HG02938 (cell line): Measurements from ENCODE around the gene ARHGEF33.
A peak's percentile ranks its signal among the peaks of the same experiment; 100 is the strongest.

Experiments
- ATAC-seq: cut with Tn5 transposase; IDR thresholded peaks from one replicate; pipeline ENCODE4 v1.9.1; 2021; ENCODE audit warnings: mild to moderate bottlenecking, moderate library complexity; ENCODE audit not compliant: unreplicated experiment

The ARHGEF33 gene

DNA sequence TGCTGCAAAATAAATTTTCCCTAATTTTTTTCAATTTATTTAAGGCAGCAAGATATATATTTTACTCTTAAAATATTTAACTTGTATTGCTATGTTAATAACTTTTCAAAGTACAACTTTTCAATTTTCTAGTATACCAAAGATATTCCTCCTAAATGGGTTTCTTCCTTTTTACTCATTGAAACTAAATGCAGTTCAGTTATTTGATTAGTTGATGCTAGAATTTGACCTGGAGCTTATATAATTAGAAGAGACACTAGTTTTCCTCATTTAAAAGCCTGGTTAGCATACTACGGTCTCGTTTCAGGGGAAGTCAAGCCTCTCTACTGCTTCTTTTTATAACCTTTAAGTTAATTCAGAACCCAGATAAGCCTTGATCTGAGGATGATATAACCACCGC is at the start of gene ARHGEF33:
TSS of gene ARHGEF33 (plus strand) at position 301 of the 400 bp plus-strand sequence. CDS start 29,573 bp downstream, outside the sequence.
- no peak for ATAC-seq

DNA sequence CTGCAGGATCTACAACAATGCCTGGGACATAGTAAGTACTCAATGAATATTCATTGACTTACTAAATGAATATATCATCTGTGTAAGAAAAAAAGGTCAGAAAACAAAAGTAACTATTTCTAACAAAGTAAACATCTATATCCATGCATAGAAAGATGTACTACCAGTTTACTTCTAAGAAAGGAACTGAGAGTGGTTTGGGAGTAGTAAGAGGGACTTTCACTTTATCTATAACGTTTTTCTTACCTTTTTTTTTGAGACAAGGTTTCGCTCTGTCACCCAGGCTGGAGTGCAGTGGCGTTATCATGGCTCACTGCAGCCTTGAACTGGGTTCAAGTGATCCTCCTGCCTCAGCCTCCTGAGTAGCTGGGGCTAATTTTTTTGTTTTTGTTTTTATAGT is 39.6 kb upstream of the ARHGEF33 start:
- ATAC-seq, result peak; percentile 84

DNA sequence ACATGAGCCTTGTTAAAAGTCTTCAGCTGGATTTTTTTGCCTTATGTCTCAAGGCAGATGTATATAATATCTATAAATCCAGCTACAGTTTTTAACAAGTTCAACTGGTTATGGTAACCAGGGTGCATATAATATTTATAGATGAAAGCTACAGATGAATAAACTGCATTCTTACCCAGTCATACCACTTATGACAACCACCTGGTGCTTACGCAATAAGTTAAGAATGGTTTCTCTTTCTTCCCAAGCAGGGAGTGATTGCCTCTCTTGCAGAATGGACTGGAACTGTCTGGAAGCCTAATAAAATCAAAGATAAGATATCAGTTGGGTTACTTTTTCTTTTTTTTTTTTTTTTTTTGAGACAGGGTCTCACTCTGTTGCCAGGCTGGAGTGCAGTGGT is 33.5 kb upstream of the ARHGEF33 start:
- ATAC-seq, result no peak

DNA sequence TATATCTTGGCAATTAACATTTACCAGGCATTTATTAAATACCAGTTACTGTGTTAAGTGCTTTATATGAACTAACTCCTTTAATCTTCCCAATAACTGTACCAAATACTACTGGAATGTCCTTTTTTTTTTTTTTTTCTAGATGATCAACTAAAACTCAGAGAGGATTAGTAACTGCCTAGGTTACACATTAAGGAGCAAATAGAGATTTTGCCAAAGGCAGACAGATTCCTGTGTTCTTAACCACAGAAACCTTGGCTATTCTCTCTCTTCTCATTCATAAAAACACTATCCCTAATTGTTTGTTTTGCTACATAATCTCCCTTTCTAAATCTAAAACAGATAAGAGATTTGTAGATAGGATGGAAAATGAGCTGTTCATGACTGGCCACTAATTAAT is 27.2 kb upstream of the ARHGEF33 start:
- no peak for ATAC-seq

DNA sequence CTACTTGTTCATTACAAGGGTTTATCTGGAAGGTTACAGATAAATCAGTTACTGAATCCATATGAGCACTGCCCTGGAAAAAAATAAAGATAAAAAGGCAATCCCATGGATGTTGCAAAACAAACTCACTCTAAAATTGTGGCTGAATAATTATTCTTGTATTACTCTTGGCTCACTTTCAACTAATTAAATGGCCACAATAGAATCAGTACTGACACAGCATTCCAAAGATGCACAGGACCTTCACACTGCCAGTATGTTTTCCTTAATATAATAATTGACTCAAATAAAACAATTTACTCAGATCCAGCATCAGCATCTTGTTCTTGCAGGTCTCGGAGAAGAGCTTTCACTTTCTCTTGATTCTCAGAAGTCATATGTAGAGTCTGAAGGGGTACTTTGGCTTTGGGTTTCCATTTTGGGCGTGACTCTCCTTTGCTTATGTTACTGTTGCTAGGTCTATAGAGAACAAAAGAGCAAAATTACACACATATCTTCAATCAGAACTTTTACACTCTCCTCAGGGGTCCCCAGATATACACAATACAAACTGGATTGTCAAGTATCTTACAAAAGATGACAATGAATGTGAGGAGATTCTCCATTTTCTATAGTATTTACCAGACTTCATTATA is 26.5 kb upstream of the ARHGEF33 start:
- no peak for ATAC-seq

DNA sequence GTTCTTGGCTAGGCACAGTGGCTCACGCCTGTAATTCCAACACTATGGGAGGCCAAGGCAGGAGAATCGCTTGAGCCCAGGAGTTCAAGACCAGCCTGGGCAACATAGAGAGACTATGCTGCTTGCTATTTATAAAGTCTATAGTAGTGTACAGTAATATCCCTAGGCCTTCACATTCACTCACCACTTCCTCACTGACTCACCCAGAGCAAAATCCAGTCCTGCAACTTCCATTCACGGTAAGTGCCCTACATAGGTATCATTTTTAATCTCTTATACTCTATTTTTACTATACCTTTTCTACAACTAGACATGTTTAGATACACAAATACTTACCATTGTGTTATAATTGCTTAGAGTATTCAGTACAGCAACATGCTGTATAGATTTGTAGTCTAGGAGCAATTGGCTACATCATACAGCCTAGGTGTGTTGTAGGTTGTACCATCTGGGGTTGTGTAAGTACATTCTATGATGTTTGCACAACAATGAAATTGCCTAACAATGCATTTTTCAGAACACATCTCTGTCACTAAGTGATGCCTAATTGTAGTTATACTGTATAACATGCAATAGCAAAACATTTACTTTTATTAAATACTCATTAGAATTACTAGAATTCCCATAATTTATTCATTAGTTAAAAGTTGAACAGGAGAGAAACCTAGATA is 22.8 kb upstream of the ARHGEF33 start:
- ATAC-seq, result no peak

DNA sequence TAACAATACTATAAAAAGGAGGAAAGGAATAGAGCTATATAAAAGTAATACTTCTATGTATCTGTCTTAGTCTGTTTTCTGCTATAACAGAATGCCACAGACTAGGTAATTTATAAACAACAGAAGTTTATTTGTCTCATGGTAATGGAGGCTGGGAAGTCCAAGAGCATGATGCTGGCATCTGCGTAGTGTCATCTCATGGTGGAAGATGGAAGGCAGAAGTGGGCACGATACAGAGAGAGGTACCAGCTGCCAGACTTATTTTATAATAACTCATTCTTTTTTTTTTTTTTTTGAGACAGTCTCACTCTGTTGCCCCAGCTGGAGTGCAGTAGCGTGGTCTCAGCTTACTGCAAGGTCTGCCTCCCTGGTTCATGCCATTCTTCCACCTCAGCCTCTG is 18.2 kb upstream of the ARHGEF33 start:
- no peak for ATAC-seq

DNA sequence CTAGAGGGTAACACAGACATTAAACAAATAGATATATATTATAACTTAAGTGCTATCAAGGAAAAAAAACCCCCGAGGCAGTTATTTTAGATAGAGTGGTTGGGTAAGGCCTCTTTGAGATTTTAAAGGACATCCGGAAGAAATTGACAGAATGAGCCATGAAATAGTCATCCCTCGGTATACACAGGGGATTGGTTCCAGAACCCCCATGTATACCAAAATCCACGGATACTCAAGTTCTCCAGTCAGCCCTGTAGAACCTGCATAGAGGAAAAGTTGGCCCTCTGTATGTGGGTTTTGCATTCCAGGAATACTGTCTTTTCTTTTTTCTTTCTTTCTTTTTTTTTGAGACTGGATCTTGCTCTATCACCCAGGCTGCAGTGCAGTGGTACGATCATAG is 15.9 kb upstream of the ARHGEF33 start:
- no peak for ATAC-seq

DNA sequence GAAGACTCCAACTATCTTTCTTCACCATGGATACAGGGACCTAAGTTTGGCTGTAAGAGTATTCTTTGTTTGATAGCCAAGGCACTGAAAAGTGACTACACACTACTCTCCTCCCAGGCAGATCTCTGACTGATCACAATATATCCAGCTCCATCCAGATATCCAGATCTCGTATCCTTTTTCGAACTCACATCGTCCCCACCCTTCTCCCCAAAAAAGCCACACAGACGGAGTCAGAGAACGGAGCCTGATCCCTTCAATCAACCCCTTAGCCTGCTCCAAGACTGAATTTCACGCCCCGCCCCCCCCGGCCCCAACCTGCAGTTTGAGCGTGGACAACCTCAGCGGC is 14.5 kb upstream of the ARHGEF33 start:
- no peak for ATAC-seq

DNA sequence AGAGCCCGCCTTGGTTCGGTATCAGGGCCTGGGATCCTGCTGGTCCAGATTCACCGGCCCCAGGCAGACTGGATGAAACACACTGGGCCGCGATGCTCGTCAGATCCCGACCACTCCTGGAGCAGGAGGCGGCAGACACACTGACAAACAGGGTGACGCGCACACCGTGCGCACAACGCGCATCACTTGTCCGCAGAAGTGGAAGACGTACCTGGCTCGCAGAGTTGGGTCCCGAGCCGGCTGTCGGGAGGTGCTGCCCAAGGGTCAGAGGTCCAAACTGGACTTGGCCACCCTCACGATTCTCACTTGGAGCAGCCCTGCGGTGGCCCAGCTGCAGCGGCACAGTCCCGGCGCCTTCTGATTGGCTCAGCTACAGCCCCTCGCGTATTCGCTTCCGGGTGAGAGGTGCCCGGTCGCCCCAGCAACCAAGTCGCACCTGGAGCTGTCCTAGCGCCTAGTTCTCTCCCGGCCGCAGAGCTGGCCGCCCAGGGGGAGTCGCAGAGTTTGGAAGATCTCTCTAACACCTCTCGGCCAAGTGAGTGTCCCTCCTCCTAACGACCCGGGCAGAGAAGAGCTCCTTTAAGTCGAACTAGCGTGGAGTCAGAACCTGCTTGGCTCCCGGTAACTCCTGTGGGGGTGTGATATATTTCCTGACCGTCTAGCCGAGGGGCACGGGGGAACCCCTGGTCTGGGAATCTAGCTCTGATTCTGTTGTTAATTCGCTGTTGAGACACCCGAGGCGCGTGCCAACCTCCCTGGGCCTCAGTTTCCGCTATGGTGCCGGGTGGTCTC is 13.9 kb upstream of the ARHGEF33 start, which contains the start of the genes DHX57 and MORN2:
TSS of gene DHX57 (minus strand) at position 359 of the 792 bp plus-strand sequence. CDS start 7,529 bp downstream, outside the sequence.
TSS of gene MORN2 (plus strand) at position 401 of the 792 bp plus-strand sequence.
- peak; percentile 99 for ATAC-seq

DNA sequence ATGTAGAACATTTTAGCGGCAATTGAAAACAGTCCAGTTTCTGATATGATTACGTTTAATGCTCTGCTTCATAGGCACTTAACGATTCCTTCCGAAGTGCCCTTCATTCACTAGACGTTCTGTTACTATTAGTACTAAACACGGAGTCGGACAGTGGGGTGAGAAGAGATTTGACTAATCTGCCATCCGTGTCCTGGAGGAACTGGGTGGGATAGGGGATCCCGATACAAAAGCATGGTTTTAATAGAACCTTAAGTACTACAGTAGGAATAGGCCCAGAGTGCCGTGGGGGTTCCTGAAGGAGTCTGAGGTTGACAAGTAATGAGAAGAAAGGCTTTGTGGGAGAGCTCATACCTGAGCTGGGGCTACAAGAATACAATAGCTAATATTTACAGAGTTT is 13.3 kb upstream of the ARHGEF33 start:
- ATAC-seq, result no peak

DNA sequence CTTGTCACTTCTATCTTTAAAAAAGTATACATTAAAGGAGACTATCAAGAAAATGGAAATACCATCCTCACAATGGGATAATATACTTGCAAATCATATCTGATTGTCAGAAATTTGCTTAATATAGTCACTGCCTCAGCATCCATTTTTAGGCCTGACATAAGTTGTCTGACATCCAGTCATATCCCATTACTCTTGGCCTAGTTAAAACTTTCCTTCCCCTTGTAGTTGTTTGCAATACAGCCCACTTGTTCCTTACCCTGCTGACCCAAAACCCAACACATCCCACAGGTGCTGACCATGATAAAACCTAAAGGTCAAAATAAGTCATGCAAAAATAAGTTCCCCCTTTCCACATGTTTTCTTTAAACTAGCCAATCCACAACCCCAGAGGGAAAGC is 3.6 kb upstream of the ARHGEF33 start:
- no peak for ATAC-seq

DNA sequence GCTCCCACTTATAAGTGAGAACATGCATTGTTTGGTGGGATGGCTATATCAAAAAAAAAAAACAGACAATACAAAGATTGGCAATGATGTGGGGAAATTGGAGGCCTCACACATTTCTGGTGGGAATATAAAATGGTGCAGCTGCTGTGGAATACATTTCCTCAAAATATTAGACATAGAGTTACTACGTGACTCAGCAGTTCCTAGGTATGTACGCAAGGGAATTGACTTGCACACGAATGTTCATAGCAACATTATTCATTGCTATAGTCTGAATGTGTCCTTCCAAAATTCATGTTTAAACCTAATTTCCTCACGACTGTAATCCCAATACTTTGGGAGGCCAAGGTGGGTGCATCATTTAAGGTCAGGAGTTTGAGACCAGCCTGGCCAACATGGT is 2.3 kb upstream of the ARHGEF33 start:
- ATAC-seq, result no peak

DNA sequence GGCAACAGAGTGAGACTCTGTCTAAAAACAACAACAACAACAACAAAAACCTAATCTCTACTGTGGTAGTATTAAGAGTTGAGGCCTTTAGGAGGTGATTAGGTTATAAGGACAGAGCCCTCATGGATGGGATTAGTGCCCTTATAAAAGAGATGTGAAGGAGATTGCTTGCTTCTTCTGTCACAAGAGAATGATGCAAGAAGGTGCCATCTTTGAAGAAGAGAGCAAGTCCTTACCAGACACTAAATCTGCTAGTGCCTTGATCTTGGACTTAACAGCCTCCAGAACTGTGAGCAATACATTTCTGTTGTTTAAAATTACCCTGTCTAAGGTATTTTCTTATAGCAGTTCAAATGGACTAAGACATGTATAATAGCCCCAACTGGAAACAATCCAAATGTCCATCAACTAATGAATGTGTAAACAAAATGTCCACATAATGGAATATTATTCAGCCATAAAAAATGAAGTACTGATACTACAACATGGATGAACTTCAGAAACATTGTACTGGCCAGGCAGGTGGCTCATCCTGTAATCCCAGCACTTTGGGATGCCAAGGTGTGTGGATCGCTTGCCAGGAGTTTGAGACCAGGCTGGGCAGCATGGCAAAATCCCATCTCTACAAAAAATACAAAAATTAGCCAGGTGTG is 1.6 kb upstream of the ARHGEF33 start:
- no peak for ATAC-seq

DNA sequence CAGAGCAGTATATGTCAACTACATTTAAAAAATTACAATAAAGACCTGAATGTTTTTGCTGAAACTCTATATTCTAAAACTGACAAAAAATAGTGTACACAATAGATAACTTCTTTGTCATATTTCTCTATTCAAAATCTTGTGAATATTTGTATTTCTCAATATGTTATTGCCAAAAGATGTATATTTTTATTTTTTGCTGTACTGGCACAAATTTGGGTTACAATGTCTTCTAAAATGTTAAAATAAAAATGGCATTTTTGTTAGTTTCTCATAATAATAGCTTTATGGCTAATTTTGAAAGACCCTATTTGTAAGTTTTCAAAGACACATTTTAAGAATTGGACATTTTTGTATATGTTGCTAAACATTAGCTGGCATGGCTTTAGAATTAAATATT is 630 bp upstream of the ARHGEF33 start:
- ATAC-seq, result no peak

DNA sequence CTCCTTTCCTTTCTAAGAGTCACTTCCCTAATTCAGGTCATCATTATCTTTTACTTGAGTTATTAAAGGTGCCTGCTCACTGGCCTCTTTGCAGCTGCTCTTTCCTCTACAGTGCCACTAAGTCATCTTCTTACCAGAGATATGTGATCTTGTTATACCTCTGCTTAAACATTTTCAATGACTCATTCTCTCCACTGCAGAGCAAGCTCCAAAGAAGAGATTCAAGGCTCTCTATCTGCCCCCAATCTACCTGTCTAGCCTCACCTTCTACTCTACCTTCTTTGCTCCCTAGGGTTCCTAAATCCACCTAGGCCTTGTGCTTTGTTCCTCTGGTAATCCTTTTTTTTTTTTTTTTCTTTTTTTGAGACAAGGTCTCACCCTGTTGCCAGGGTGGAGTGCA is 3.1 kb downstream of the ARHGEF33 start:
- ATAC-seq, result no peak

DNA sequence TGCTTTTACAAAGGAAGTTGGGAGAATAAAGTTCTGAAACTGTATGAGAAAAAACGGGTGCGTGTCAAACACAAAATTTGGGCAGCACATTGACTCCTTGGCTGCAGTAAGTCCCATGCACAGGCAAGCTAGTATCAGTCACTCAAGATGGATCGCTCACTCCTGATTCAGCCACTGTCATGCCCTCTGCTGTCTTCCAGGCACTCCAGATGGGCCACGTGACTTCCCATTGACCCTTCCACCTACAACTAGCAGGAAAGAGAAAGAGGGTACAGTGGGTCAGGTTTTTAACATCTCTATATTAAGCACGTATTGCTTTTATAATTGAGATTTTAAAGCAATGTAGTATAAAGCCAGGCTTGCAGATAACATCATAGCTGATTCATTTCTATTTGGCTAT is 8.6 kb downstream of the ARHGEF33 start:
- no peak for ATAC-seq

DNA sequence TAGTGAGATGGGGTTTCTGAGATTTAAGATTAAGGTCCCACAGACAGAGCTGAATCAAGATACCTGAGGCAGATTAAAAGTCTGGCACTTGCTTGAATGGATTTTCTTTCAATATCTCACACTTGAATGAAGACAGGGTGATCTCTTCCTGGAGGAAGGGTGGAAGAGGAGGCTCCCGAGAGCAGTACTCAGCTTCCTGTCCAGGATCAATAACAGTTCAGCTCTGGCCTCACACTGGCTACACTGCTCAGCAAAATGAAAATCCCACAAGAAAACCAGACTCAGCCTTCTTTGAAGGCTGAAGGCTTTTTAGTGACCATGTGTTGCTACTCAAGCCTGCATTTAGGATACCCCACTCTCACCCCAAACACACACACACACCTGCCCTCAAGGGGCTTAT is 11.1 kb downstream of the ARHGEF33 start:
- no peak for ATAC-seq

DNA sequence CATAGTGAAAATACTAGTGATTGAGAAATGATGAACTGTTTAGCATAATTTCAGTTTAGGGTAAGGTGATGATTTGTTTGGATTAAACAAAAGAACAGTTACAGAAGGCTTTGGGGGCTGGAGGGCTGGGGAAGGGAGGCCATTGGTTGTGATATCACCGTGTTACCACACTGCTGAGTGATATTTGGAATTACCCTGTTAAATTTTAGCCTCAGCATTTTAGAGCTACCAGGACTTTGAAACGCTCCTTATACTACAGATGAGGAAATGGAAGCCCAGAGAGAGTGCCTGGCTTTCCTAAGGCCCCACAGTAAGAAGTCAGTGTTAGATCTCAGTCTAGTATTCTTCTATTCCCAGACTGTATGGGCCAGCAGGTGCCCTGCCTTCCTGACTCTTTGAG is 15.6 kb downstream of the ARHGEF33 start:
- ATAC-seq, result no peak

DNA sequence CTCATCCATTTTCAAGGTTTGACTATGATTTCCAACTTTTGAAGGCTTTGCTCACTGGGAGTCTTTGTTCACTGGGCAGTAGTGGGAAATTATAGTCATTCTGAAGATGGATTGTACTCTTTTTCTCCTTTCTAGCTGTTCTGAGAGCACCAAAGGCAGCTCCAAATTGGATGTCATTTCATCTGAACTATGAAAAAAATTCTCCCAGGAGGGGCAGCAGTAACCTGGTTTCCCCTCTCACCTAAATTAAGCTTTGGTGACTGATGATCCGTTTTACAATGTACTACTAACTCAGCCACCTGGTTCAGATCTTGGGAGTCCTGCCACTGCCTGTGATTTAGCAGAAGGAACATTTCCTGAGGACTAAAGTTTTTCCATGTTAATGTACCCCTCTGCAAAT is 17.6 kb downstream of the ARHGEF33 start:
- no peak for ATAC-seq
